ENCODE results near the gene NAALADL2.

NAALADL2 gene

GRCh38 chr3:175255698-175256097, 396.6 kb downstream of the NAALADL2 start:
- no peak for DNase-seq (ENCODE audit: extremely low read depth, low read depth)
- TF ChIP-seq CTCF (IDR thresholded peaks at IDR 0.05; ENCODE audit: low read depth, low read length), result no peak

GRCh38 chr3:175257123-175257522, 398.0 kb downstream of the NAALADL2 start:
- no peak for TF ChIP-seq CTCF (IDR thresholded peaks at IDR 0.05; ENCODE audit: low read depth, low read length)

GRCh38 chr3:175258763-175259162, 399.6 kb downstream of the NAALADL2 start:
- no peak for DNase-seq (ENCODE audit: extremely low read depth, low read depth)
- no peak for TF ChIP-seq CTCF (IDR thresholded peaks at IDR 0.05; ENCODE audit: low read depth, low read length)

More at GRCh38 chr3:175257123-175257522, 398.0 kb downstream of the NAALADL2 start:
- DNase-seq (ENCODE audit: extremely low read depth, low read depth), result no peak

GRCh38 chr3:175260145-175260794, 401.1 kb downstream of the NAALADL2 start:
- no peak for TF ChIP-seq CTCF (IDR thresholded peaks at IDR 0.05; ENCODE audit: low read depth, low read length)
- no peak for DNase-seq (ENCODE audit: extremely low read depth, low read depth)

GRCh38 chr3:175266478-175266877, 407.3 kb downstream of the NAALADL2 start:
- TF ChIP-seq CTCF (IDR thresholded peaks at IDR 0.05; ENCODE audit: low read depth, low read length), result no peak
- DNase-seq (ENCODE audit: extremely low read depth, low read depth), result no peak

GRCh38 chr3:175267121-175267531, 408.0 kb downstream of the NAALADL2 start:
- no peak for TF ChIP-seq CTCF (IDR thresholded peaks at IDR 0.05; ENCODE audit: low read depth, low read length)
- no peak for DNase-seq (ENCODE audit: extremely low read depth, low read depth)

GRCh38 chr3:175267561-175267960, 408.4 kb downstream of the NAALADL2 start:
- no peak for TF ChIP-seq CTCF (IDR thresholded peaks at IDR 0.05; ENCODE audit: low read depth, low read length)
- no peak for DNase-seq (ENCODE audit: extremely low read depth, low read depth)
